GM06990 (cell line): ENCODE measurements around the gene CLCN1.

ENCODE experiments used
- DNase-seq: peaks from one replicate; pipeline ENCODE4 v3.0.0-alpha.2; 2011; ENCODE audit not compliant: insufficient read length; ENCODE audit errors: extremely low read depth
- H3K27me3 ChIP-seq: replicated peaks from 2 replicates; pipeline ENCODE4 v1.6.0; 2011; ENCODE audit warnings: low read length; ENCODE audit not compliant: control insufficient read depth, insufficient read depth
- H3K36me3 ChIP-seq: 2 replicates; pipeline ENCODE4 v1.5.1; 2011; ENCODE audit warnings: low read length; ENCODE audit not compliant: control insufficient read depth, insufficient read depth
- H3K4me3 ChIP-seq: replicated peaks from 2 replicates; pipeline ENCODE4 v1.5.1; 2011; ENCODE audit warnings: low read depth, mild to moderate bottlenecking, control low read depth, low read length
- TF ChIP-seq, protein P1 (sequence below): IDR thresholded peaks from 2 replicates; pipeline ENCODE4 v1.5.1; 2011; ENCODE audit warnings: low read length, control low read depth, mild to moderate bottlenecking, inconsistent platforms; ENCODE audit not compliant: insufficient read depth, poor library complexity, severe bottlenecking

Gene CLCN1

DNA sequence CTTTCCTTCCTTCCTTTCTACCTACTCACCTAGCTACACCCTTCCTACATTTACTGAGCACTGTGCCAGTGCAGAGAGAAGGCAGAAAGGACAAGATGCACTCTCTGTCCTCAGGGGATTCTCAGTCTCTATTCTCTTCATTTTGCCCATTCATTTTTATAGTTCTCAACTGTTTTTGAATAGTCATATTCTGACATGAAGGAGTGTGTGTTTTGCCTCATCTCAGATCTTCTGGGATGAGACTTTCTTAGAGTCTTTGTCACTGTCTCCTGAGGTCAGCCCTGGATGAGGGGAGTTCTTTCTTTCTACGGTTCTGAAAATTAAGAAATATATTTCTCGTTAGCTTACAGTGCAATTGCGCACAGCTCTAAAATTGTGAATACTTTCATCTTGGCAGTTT, 21.3 kb downstream of the CLCN1 start:
- no peak for DNase-seq

DNA sequence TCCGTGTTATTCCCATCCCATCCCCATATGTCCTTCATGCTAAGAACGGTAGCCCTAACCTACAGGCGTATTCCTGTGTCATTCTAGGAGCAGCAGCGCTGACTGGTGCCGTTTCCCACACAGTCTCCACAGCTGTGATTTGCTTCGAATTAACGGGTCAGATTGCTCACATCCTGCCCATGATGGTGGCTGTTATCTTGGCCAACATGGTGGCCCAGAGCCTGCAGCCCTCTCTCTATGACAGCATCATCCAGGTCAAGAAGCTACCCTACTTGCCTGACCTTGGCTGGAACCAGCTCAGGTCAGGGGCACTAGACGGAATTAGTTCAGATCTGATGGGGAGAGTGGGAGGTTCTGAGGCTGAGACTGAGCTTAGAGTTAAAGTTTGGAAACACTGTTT, 25.9 kb downstream of the CLCN1 start:
- Histone ChIP-seq H3K27me3 (peaks cover 2% of the 10 kb centered on the region), H3K4me3 (no peak overlapping the region), H3K36me3 (no peaks in the 10 kb centered on the region)
- no peak for DNase-seq
- TF ChIP-seq, protein P1, sequence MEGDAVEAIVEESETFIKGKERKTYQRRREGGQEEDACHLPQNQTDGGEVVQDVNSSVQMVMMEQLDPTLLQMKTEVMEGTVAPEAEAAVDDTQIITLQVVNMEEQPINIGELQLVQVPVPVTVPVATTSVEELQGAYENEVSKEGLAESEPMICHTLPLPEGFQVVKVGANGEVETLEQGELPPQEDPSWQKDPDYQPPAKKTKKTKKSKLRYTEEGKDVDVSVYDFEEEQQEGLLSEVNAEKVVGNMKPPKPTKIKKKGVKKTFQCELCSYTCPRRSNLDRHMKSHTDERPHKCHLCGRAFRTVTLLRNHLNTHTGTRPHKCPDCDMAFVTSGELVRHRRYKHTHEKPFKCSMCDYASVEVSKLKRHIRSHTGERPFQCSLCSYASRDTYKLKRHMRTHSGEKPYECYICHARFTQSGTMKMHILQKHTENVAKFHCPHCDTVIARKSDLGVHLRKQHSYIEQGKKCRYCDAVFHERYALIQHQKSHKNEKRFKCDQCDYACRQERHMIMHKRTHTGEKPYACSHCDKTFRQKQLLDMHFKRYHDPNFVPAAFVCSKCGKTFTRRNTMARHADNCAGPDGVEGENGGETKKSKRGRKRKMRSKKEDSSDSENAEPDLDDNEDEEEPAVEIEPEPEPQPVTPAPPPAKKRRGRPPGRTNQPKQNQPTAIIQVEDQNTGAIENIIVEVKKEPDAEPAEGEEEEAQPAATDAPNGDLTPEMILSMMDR = no peak

More for the DNA sequence above, 21.3 kb downstream of the CLCN1 start:
- no peaks in the 10 kb centered on the region; the same call in none of the 2 replicates for H3K27me3 ChIP-seq
- H3K4me3 ChIP-seq = no peak overlapping the region
- TF ChIP-seq, protein P1 = no peak
- H3K36me3 ChIP-seq = no peaks in the 10 kb centered on the region

DNA sequence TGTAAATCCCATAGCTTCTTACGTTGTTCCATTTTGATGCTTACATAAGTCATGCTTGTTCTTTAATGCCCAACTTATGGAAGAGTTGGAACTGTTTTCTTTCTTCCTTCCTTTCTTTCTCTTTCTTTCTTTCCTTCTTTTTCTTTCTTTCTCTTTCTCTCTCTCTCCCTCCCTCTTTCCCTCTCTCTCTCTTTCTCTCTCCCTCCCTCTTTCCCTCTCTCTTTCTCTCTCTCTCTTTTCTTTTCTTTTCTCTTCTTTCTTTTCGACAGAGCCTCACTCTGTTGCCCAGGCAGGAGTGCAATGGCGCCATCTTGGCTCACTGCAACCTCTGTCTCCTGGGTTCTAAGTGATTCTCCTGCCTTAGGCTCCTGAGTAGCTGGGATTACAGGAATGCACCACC, 27.7 kb downstream of the CLCN1 start:
- Histone ChIP-seq H3K4me3 (no peak overlapping the region), H3K27me3 (peaks cover 2% of the 10 kb centered on the region), H3K36me3 (no peaks in the 10 kb centered on the region)
- no peak for DNase-seq
- TF ChIP-seq, protein P1 = no peak

DNA sequence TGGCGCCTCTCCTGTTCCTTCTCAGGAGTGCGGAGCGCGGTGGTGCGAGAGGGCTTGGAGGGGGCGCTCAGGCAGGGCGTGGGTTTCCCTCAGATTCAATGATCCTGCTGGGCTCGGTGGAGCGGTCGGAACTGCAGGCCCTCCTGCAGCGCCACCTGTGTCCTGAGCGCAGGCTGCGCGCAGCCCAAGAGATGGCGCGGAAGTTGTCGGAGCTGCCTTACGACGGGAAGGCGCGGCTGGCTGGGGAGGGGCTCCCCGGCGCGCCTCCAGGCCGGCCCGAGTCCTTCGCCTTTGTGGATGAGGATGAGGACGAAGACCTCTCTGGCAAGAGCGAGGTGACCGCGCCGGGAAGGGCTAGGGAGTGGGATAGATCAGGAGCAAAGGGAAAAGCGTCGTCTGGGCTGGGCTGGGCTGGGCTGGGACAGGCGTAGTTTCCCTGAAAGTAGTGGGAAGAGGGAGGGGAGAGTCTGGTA, 29.6 kb downstream of the CLCN1 start:
- DNase-seq = peak; percentile 44
- Histone ChIP-seq H3K4me3 (no peak overlapping the region), H3K27me3 (peaks cover 2% of the 10 kb centered on the region), H3K36me3 (no peaks in the 10 kb centered on the region)
- TF ChIP-seq, protein P1 = peak; percentile 61

DNA sequence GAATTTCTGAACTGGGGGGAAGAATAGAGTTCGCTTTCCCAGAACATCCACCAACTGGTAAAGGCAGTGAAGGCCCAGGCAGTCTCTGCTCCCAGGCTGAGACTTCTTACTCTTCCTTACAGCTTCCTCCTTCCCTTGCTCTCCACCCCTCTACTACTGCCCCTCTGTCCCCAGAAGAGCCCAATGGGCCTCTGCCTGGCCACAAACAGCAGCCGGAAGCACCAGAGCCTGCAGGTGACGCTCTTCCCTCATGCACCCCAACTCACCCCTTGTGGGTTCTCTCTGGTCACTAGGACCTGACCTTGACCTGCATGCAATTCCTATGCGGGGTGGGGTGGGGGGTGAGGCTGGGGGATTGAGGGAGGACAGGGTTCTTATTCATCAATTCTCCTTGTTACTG, 30.1 kb downstream of the CLCN1 start:
- TF ChIP-seq, protein P1 = no peak
- no peak for DNase-seq
- peaks cover 2% of the 10 kb centered on the region for H3K27me3 ChIP-seq
- H3K4me3 ChIP-seq = no peak overlapping the region
- no peaks in the 10 kb centered on the region for H3K36me3 ChIP-seq

DNA sequence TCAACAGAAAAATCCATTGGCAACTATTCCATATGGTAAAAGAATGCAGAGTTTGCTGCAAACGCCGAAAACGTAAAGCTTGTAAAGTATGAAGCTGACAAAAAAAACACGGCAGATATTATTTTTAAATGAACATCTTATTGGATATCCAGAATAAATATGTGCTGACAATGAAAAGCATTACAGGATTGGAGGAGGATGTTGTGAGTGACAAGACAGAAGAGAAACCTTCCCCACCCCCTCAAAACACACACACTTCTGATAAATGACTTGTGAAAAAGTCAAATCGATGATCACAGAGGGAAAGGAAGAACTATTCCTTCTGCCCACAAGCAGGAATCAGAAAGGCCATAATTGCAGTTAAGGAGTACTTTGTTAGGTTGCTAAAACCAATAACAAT, 32.0 kb downstream of the CLCN1 start:
- Histone ChIP-seq H3K36me3 (no peaks in the 10 kb centered on the region), H3K27me3 (peaks cover 2% of the 10 kb centered on the region), H3K4me3 (no peak overlapping the region)
- TF ChIP-seq, protein P1 = no peak
- no peak for DNase-seq
